Activated T-helper 9 cell treated with anti-CD3 and anti-CD28 coated beads, Interleukin-2, amount 50 U/mL, for 16 hours (primary cell): Measurements from ENCODE around the gene LMX1B.

Experiments used
- DNase-seq: peaks from one replicate; pipeline ENCODE4 v3.0.0-alpha.2; 2020; ENCODE audit warnings: low read depth

Gene LMX1B

DNA sequence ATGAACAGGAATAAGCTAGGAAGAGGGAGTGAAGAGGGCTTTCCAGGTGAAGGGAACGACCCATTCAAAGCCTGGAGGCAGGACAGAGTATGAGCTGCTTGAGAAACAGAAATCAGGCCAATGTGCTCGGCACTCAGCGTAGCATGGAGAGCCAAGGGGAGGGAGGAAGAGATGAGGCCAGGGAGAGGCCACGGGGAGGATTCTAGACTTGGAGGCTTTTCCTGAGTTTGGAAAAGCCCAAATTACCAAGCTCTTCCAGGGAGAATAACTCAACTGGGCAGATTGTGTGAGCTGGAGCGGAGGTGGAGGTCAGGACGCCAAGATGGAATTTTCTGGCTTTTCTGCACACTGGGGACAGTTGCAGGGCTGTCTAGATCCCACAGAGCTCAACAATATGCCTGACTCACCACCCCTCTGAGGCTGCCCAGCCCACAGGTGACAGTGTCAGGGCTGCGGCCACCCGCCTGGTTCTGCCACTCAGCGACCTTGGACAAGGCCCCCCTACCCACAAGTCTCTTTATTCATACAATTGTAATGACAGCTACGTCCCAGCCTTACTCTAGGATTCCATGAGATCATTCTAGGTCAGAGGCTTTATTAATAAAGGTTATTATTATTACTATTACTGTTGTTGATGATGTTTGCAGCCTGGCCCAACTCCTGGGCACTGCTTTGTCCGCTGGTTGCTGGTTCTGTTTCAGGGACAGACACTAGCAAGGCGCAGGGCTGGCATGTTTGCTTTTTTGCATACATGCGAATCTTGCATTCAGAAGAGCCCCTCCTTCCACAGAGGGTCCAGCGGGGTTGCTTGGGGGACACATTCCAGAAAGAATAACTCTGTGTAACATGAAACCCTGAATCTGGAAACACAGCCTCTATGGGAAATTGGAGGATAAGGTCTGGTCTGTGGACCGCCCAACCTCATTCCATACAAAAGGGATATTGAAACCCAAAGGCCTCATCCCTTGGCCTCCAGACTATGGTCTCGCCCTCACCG, 9.4 kb upstream of the LMX1B start:
- DNase-seq, result no peak

GRCh38 chr9:126605792-126606482, 7.8 kb upstream of the LMX1B start:
- DNase-seq, result no peak

- DNase-seq, result no peak
Observed at GRCh38 chr9:126606483-126606870, 7.3 kb upstream of the LMX1B start.

GRCh38 chr9:126607086-126607485, 6.6 kb upstream of the LMX1B start:
- DNase-seq, result no peak

DNA sequence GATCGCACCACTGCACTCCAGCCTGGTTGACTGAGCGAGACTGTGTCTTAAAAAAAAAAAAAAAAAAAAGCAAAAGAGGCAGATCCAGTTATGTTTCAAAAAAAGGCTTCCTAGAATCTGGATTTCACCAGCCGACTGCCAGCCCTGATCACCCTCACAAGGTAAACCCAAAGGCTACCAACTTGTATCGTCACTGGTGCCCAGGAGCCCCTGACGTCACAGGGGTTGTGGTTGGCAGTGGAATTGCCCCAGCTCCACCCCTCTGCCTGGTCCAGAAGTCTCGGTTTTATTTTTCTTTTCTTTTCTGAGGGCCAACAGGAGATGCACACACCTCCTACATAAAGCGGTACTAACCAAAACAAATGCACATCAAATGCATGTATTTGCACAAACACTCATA, 6.0 kb upstream of the LMX1B start:
- DNase-seq, result no peak

GRCh38 chr9:126608551-126608950, 5.2 kb upstream of the LMX1B start:
- DNase-seq, result no peak

DNA sequence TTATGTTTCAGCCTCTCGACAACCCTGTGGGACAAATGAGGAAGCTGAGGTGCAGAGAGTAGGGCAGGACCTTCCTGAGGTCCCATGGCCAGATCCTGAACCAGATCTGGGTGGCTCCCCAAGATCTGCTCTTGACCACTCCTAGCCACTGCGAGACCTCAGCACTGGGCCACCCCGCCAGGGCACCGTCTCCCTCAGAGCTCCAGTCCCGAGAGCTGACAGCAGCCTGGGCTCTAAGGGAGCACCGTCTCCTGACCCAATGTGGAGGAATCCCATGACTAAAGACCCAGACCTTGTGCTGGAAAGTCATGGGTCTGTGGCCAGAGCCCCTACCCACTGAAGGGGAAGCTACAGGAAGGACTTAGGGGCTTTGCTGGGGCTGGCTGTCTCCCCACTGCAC, 4.5 kb upstream of the LMX1B start:
- DNase-seq, result no peak

GRCh38 chr9:126609711-126610388, 3.9 kb upstream of the LMX1B start:
- DNase-seq, result no peak

- DNase-seq, result no peak
Observed at GRCh38 chr9:126611193-126611591, 2.5 kb upstream of the LMX1B start.

- DNase-seq, result peak; percentile 48
Observed at GRCh38 chr9:126611592-126612325, 2.0 kb upstream of the LMX1B start.

- DNase-seq, result no peak
Observed at GRCh38 chr9:126612326-126612812, 1.4 kb upstream of the LMX1B start.

DNA sequence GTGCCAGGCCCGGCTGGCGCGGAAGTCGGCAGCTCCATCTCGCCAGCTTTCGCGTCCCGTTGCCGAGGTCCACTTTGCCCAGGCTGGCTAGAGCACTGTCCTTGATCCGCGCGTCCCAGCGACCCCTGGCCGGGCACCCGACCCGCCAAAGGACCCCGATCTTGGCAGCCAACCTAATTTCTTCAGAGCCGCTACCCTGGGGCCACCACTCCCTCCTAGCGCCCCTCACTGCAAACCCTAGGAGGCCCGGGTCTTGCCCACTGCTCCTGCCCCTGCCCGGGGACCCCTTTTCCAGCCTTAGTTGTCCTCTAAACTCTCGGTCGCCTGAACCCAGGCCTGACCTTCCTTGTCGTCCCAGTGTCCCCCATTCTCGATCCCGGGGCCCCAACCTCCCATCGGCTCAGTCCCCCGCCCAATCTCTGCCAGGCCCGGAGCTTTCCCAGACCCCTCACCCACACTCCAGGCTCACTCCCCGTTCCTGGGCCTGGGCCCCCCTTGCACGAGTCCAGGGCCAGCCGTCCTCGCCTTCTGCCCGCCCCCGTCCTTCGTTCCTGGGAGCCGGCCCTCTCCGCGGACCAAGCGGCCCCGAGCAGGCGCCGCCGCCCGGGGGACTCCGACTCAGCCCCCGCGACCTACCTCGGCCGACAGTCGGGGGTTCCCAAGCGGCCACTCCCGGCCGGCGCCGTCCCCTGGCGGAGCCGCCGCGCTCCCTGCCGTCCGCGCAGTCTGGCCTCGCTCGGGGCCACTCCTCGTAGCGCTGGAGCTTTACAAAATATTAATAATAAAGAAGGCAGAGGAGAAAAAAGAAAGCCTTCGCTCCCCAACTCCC, 701 bp upstream of the LMX1B start:
- DNase-seq, result no peak

GRCh38 chr9:126614088-126614454, 343 bp downstream of the LMX1B start:
- no peak for DNase-seq

GRCh38 chr9:126614455-126615244, 922 bp downstream of the LMX1B start:
- no peak for DNase-seq

DNA sequence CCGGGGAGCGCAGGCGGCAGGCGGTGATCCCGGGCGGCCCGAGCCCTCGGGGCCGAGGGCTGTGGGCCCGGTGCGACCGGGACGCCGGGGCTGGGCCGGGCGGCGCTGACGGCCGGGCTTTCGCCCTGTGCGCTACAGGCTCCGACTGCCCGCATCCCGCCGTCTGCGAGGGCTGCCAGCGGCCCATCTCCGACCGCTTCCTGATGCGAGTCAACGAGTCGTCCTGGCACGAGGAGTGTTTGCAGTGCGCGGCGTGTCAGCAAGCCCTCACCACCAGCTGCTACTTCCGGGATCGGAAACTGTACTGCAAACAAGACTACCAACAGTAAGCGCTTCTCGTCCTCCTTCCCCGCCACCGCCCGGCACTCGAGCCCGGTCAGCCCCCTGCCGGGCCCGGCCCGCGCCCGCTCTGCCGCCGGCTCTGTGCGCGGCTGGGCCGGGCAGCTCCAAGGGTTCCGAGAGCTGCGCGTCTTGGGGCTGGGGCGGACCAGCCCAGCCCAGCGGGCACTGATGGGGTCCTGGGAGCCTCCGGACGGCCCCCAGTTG, 1.6 kb downstream of the LMX1B start:
- DNase-seq, result no peak

DNA sequence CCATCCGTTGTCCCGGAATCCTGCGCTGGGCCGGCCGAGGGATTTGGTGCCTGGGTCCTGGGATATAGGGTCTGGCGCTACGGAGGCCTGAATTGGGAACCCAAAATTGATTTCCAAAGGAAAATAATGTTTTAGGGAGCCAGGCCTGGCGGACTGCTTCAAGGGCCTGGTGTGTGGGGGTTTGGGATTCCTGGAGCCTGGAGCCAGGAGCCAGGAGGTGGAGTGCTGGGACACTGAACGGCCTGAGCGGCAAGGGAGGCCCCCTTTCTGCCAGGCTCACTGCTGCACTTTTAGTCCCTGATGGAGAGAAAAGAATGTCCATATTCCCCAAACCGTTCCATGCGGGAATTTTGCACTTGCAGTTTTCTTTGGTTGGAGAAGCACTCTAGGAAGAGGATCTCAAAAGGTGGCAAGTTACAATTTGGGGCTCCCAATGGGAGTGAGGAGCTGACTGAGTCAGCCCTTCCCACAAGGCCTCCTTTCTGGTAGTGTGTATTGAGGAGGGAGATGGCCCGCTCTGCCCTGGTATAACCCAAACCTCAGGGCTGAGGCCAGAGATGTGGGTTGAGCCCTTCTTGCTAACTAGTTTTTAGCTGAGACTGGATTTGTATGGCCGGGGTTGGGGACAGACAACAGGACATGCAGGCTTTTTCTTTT, 2.2 kb downstream of the LMX1B start:
- DNase-seq, result no peak

DNA sequence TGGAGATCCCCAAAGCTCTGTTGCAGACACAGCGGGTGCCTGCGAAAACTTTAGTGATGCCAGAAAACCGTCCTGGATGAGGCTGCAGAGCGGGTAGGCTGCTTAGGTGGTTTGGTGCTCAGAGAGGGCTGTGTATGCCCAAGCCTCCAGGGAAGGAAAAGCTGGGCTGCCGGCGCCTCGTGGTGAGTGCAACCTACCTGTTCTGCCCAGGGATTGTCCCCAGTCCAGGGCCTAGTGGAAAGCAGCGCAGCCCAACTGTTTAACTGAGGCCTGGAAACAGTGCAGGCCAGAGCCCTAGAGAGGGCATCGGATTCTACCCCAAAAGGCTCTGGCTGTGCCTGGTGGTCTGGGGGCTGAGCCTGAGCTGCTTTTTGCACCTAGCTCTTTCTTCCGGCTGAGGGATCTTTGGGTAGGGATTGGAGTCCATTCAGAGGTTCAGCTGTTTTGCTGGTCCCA, 2.8 kb downstream of the LMX1B start:
- no peak for DNase-seq

GRCh38 chr9:126617003-126617822, 3.5 kb downstream of the LMX1B start:
- DNase-seq, result no peak
